HCT116 (cell line): ENCODE measurements around the gene ORC6. TPM values are rescaled to one million over a fixed set of nuclear protein-coding genes. Genes with fewer than 3 reads are reported as not detected.

Experiments used
- ATAC-seq: fragments of 200-7000 bp; cut with Tn5 transposase; 2 replicates; pipeline ENCODE4 v1.9.1; 2020; ENCODE audit warnings: mild to moderate bottlenecking, moderate library complexity
- Bru-seq: library from RNA; stranded (reverse); fragments of 400-500 nt; gene quantifications from one replicate; lab custom pipeline; 2021; lab: Mats Ljungman, UMichigan
- BruChase-seq, 2 experiments: library from RNA; stranded (reverse); fragments of 400-500 nt; gene quantifications; one replicate each; lab custom pipeline; 2021; lab: Mats Ljungman, UMichigan
- BruUV-seq: library from RNA; stranded (reverse); fragments of 400-500 nt; replicated peaks from 2 replicates; lab custom pipeline; 2021; lab: Mats Ljungman, UMichigan
- CTCF ChIA-PET: fragments of 300-600 bp; sonication (Branson Sonifier 250); formaldehyde crosslinking; loops from one replicate; lab custom pipeline; 2021; ENCODE audit warnings: antibody characterized with exemption; lab: Charles Lee
- POLR2A ChIA-PET: fragments of 300-600, 350-600 bp; sonication (Branson Sonifier 250); formaldehyde crosslinking; loops from one replicate; lab custom pipeline; 2021; ENCODE audit warnings: antibody characterized with exemption; lab: Charles Lee
- RAD21 ChIA-PET, 2 experiments: fragments of 300-600 bp; sonication (Branson Sonifier 250); formaldehyde crosslinking; loops; one replicate each; lab custom pipeline; 2023; ENCODE audit warnings: low total read pairs in 2 of 2; ENCODE audit not compliant: uncharacterized antibody in 2 of 2, unreplicated experiment in 2 of 2, low non-redundant PET in 1 of 2; lab: Charles Lee
- DNase-seq: peaks from one replicate; pipeline ENCODE4 v3.0.0-alpha.2; 2010; ENCODE audit warnings: low read depth, low spot score
- H2AFZ ChIP-seq: fragments of 200-600 bp; shearing (Covaris generic), sonication (generic); 2 replicates; pipeline ENCODE4 v1.6.1; 2017; ENCODE audit warnings: low read depth, mixed run types, mixed read lengths, antibody characterized with exemption, low read length; ENCODE audit not compliant: poor library complexity, severe bottlenecking
- H3K27ac ChIP-seq: 2 replicates; pipeline ENCODE4 v1.5.1; 2012; ENCODE audit warnings: low read depth, low read length
- H3K27me3 ChIP-seq: fragments of 200-600 bp; sonication (generic); 2 replicates; pipeline ENCODE4 v1.6.1; 2016; ENCODE audit warnings: mixed run types, low read length, mixed read lengths; ENCODE audit not compliant: insufficient read depth
- H3K36me3 ChIP-seq, 2 experiments: fragments of 200-500 bp in 1 of 2; fragments of 200-600 bp in 1 of 2; sonication (Bioruptor generic) in 1 of 2; sonication (generic) in 1 of 2; 2 replicates each; pipeline versions ENCODE4 v1.5.1 to v1.6.1; 2014 to 2016; ENCODE audit warnings: low read length in 2 of 2, inconsistent platforms in 1 of 2, mixed read lengths in 1 of 2, mixed run types in 1 of 2; ENCODE audit not compliant: insufficient read depth in 2 of 2, control insufficient read depth in 1 of 2
- H3K4me1 ChIP-seq, 2 experiments: fragments of 200-600 bp in 1 of 2; sonication (generic) in 1 of 2; 2 replicates each; pipeline versions ENCODE4 v1.5.1 to v1.6.1; 2012 to 2017; ENCODE audit warnings: low read length in 2 of 2, inconsistent platforms in 1 of 2, mild to moderate bottlenecking in 1 of 2, mixed read lengths in 1 of 2, mixed run types in 1 of 2, moderate library complexity in 1 of 2; ENCODE audit not compliant: insufficient read depth in 2 of 2, control insufficient read depth in 1 of 2
- H3K4me2 ChIP-seq: fragments of 200-600 bp; sonication (generic); 2 replicates; pipeline ENCODE4 v1.6.1; 2017; ENCODE audit warnings: mixed run types, low read length, mixed read lengths
- H3K4me3 ChIP-seq, 2 experiments: fragments of 200-600 bp in 1 of 2; sonication (generic) in 1 of 2; replicated peaks in 1 of 2; 2 replicates each; pipeline ENCODE4 v1.5.1; 2011 to 2016; ENCODE audit warnings: low read length in 2 of 2, control low read depth in 1 of 2, low read depth in 1 of 2, mild to moderate bottlenecking in 1 of 2, mixed read lengths in 1 of 2, mixed run types in 1 of 2
- H3K79me2 ChIP-seq: fragments of 200-600 bp; sonication (generic); 2 replicates; pipeline ENCODE4 v1.6.1; 2017; ENCODE audit warnings: mild to moderate bottlenecking, mixed run types, low read length, moderate library complexity, mixed read lengths; ENCODE audit not compliant: insufficient read depth
- H3K9ac ChIP-seq: fragments of 200-600 bp; sonication (generic); 2 replicates; pipeline ENCODE4 v1.6.1; 2016; ENCODE audit warnings: low read length, mixed read lengths
- H3K9me2 ChIP-seq: fragments of 200-600 bp; sonication (generic), shearing (Covaris generic); 2 replicates; pipeline ENCODE4 v1.6.1; 2017; ENCODE audit warnings: mixed run types, mild to moderate bottlenecking, moderate library complexity; ENCODE audit not compliant: insufficient read depth
- H3K9me3 ChIP-seq, 2 experiments: fragments of 200-500 bp in 1 of 2; fragments of 200-600 bp in 1 of 2; sonication (Bioruptor generic) in 1 of 2; sonication (generic) in 1 of 2; 2 replicates each; pipeline ENCODE4 v1.6.1; 2014 to 2017; ENCODE audit warnings: low read length in 2 of 2, mixed read lengths in 2 of 2, inconsistent platforms in 1 of 2, low read depth in 1 of 2, mild to moderate bottlenecking in 1 of 2, mixed run types in 1 of 2, moderate library complexity in 1 of 2; ENCODE audit not compliant: control insufficient read depth in 1 of 2, insufficient read depth in 1 of 2
- H4K20me1 ChIP-seq: fragments of 200-600 bp; sonication (generic), shearing (Covaris generic); 2 replicates; pipeline ENCODE4 v1.6.1; 2017; ENCODE audit warnings: mixed run types, mild to moderate bottlenecking, moderate library complexity; ENCODE audit not compliant: insufficient read depth
- CBX3 ChIP-seq: IDR thresholded peaks from 2 replicates; pipeline ENCODE4 v1.6.1; 2012; ENCODE audit warnings: low read depth
- EGR1 ChIP-seq: IDR thresholded peaks from 2 replicates; pipeline ENCODE4 v1.6.1; 2012; ENCODE audit warnings: low read depth
- POLR2AphosphoS5 ChIP-seq: IDR thresholded peaks from 2 replicates; pipeline ENCODE4 v1.6.1; 2011; ENCODE audit warnings: mild to moderate bottlenecking, low read depth, low read length, moderate library complexity
- RAD21 ChIP-seq: IDR thresholded peaks from 2 replicates; pipeline ENCODE4 v1.6.1; 2012; ENCODE audit warnings: low read depth, mild to moderate bottlenecking
- SIN3A ChIP-seq: IDR thresholded peaks from 2 replicates; pipeline ENCODE4 v1.6.1; 2012; ENCODE audit warnings: low read depth
- SP1 ChIP-seq: IDR thresholded peaks from 2 replicates; pipeline ENCODE4 v1.6.1; 2012; ENCODE audit warnings: low read depth
- ZFX ChIP-seq: fragments of 450-650 bp; IDR thresholded peaks from 2 replicates; pipeline ENCODE4 v1.6.1; 2017
- ZNF274 ChIP-seq: fragments of 200-500 bp; sonication (Bioruptor generic); IDR thresholded peaks from 2 replicates; pipeline ENCODE4 v1.6.1; 2014; ENCODE audit warnings: mild to moderate bottlenecking, low read depth, low read length, inconsistent platforms
- intact Hi-C: fragments of 100-400 bp; cut with micrococcal nuclease; formaldehyde crosslinking; loops from 2 replicates; pipeline ENCODE4 v1.10.0; 2022
- long read RNA-seq: library from polyadenylated mRNA; unstranded; transcript quantifications from one replicate; pipeline ENCODE4 v2.0.0, GENCODE V29; 2021; ENCODE audit not compliant: unreplicated experiment
- polyA plus RNA-seq: library from polyadenylated mRNA; unstranded; fragments of >200 nt; gene quantifications from 2 replicates; pipeline ENCODE4 v1.2.1, GENCODE V29; 2012; ENCODE audit warnings: missing spikeins
- total RNA-seq: library from RNA; stranded (reverse); gene quantifications from one replicate; pipeline ENCODE4 v1.2.1, GENCODE V29; 2021; ENCODE audit not compliant: unreplicated experiment
- TF ChIP-seq, protein P1 (sequence below): IDR thresholded peaks from 2 replicates; pipeline ENCODE4 v1.6.1; 2011; ENCODE audit warnings: mild to moderate bottlenecking, low read length, moderate library complexity; ENCODE audit not compliant: insufficient replicate concordance; ENCODE audit errors: extremely low read depth
- TF ChIP-seq, protein P2 (sequence below): IDR thresholded peaks from 2 replicates; pipeline ENCODE4 v1.6.1; 2012
- TF ChIP-seq, protein P3 (sequence below): IDR thresholded peaks from 2 replicates; pipeline ENCODE4 v1.6.1; 2012
- TF ChIP-seq, protein P4 (sequence below), 3 experiments: fragments of 200-600 bp in 1 of 3; sonication (generic) in 1 of 3; IDR thresholded peaks in 2 of 3; conservative IDR thresholded peaks in 1 of 3; 2 replicates each; pipeline ENCODE4 v1.5.1; 2012 to 2017; ENCODE audit warnings: low read depth in 2 of 3, low read length in 2 of 3, antibody characterized with exemption in 1 of 3, borderline replicate concordance in 1 of 3, control low read depth in 1 of 3, mild to moderate bottlenecking in 1 of 3, mixed read lengths in 1 of 3, mixed run types in 1 of 3, moderate library complexity in 1 of 3; ENCODE audit not compliant: insufficient read depth in 1 of 3

ORC6 gene, protein sequence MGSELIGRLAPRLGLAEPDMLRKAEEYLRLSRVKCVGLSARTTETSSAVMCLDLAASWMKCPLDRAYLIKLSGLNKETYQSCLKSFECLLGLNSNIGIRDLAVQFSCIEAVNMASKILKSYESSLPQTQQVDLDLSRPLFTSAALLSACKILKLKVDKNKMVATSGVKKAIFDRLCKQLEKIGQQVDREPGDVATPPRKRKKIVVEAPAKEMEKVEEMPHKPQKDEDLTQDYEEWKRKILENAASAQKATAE
- total RNA-seq (44.7 TPM), Bru-seq, nascent RNA (percentile 92 among the genes with signal in this experiment), BruChase-seq, experiment 1, labeled RNA remaining after a 6-hour chase (percentile 93 among the genes with signal in this experiment), BruChase-seq, experiment 2, labeled RNA remaining after a 2-hour chase (percentile 93 among the genes with signal in this experiment)
- 13.7 and 16.4 TPM in 2 replicates for polyA plus RNA-seq
- long read RNA-seq, transcript ORC6-201 (7 exons, 1,628 nt) = major isoform, 48 of 66 reads
- long read RNA-seq, partial matches to known transcripts = 3 of 66 reads
- long read RNA-seq, other reads (novel, unspliced or antisense) = 12 of 66 reads

DNA sequence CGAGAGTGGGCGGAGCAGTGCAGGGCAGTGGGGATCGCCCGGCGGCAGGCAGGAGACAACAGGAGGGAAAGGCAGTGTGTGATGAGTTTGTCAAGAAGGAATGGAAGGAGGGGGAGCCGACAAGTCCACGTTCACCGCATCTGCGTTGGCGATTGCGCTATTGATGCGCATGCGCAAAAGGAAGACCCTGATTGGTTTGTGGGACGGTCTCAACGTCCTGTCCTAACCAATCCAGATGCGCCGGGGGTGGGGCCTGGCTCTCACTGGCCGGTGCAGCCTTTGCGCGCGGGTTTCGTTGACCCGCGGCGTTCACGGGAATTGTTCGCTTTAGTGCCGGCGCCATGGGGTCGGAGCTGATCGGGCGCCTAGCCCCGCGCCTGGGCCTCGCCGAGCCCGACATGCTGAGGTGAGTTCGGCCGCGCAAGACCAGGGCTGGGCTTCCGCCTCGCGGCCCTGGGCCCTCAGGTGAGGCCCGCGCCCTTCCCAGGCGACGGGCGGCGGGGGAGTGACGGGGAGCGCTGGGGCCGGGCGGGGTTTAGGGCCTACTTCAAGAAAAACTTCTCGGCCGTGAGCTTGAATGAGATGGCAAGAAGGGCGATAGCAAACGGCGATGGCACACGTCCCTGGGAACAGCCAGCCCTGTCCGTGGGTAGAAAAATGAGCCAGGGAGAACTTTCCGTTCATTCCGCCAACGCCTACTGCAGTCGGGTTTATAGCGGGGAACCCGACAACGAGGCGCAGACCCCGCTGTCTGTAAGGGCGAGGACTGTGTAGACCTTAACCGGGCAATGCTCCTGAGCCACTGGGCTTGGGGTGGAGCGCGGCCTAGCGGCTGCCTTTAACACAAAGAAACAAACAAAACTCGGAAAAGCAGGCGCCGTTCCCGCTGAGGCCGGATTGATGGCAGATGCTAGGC is at the start of gene ORC6:
ORC6 (plus strand) TSS at position 295 of the 916 bp plus-strand sequence; CDS start at position 342, 47 bp downstream.
- Histone ChIP-seq H3K27ac (peak within 1 kb of the TSS; percentile 93), H3K9me2 (no peaks in the 10 kb centered on the region), H3K36me3 (peaks cover 17 to 24% of the 10 kb centered on the region in 2 experiments), H3K27me3 (no peaks in the 10 kb centered on the region), H2AFZ (no peak within 1 kb of the TSS), H3K4me1 (peaks cover 14 to 23% of the 10 kb centered on the region in 2 experiments; a peak in 3 of 4 replicates), H4K20me1 (peaks cover 22% of the 10 kb centered on the region; the same call in 1 of the 2 replicates), H3K4me3 (peak within 1 kb of the TSS; percentile 82 to 95), H3K4me2 (peak within 1 kb of the TSS; percentile 90), H3K79me2 (peaks cover 80% of the 10 kb centered on the region), H3K9ac (peak within 1 kb of the TSS; percentile 92), H3K9me3 (no peaks in the 10 kb centered on the region)
- peak; percentile 91 for DNase-seq
- ChIA-PET CTCF (interaction anchor here (1.6 kb wide), 1 partner anchor 16 kb away, joined by 4 read pairs; no protein-coding TSS in a partner anchor), RAD21 (no interaction called here), POLR2A (interaction anchor here (1.2 kb wide), 1 partner anchor 10 kb away, joined by 3 read pairs; no protein-coding TSS in a partner anchor)
- intact Hi-C loops = no loop called here
- peak; percentile 84 for ATAC-seq
- no TSS peak for BruUV-seq
- TF ChIP-seq CBX3 (no peak), ZNF274 (no peak), EGR1 (no peak; the same call in none of the 2 replicates), ZFX (peak; percentile 90), POLR2AphosphoS5 (peak; percentile 75), RAD21 (peak; percentile 36), SIN3A (peak; percentile 97), SP1 (peak; percentile 92)
- TF ChIP-seq, protein P1, sequence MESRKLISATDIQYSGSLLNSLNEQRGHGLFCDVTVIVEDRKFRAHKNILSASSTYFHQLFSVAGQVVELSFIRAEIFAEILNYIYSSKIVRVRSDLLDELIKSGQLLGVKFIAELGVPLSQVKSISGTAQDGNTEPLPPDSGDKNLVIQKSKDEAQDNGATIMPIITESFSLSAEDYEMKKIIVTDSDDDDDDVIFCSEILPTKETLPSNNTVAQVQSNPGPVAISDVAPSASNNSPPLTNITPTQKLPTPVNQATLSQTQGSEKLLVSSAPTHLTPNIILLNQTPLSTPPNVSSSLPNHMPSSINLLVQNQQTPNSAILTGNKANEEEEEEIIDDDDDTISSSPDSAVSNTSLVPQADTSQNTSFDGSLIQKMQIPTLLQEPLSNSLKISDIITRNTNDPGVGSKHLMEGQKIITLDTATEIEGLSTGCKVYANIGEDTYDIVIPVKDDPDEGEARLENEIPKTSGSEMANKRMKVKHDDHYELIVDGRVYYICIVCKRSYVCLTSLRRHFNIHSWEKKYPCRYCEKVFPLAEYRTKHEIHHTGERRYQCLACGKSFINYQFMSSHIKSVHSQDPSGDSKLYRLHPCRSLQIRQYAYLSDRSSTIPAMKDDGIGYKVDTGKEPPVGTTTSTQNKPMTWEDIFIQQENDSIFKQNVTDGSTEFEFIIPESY = no peak
- TF ChIP-seq, protein P2, sequence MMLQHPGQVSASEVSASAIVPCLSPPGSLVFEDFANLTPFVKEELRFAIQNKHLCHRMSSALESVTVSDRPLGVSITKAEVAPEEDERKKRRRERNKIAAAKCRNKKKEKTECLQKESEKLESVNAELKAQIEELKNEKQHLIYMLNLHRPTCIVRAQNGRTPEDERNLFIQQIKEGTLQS = no peak
- TF ChIP-seq, protein P3, sequence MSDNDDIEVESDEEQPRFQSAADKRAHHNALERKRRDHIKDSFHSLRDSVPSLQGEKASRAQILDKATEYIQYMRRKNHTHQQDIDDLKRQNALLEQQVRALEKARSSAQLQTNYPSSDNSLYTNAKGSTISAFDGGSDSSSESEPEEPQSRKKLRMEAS = peak; percentile 69
- TF ChIP-seq, protein P4, sequence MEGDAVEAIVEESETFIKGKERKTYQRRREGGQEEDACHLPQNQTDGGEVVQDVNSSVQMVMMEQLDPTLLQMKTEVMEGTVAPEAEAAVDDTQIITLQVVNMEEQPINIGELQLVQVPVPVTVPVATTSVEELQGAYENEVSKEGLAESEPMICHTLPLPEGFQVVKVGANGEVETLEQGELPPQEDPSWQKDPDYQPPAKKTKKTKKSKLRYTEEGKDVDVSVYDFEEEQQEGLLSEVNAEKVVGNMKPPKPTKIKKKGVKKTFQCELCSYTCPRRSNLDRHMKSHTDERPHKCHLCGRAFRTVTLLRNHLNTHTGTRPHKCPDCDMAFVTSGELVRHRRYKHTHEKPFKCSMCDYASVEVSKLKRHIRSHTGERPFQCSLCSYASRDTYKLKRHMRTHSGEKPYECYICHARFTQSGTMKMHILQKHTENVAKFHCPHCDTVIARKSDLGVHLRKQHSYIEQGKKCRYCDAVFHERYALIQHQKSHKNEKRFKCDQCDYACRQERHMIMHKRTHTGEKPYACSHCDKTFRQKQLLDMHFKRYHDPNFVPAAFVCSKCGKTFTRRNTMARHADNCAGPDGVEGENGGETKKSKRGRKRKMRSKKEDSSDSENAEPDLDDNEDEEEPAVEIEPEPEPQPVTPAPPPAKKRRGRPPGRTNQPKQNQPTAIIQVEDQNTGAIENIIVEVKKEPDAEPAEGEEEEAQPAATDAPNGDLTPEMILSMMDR (IDR thresholded peaks at IDR 0.05 in 2 of 3, conservative IDR thresholded peaks at IDR 0.05 in 1 of 3; ENCODE audit: borderline replicate concordance in 1 of 3, insufficient read depth in 1 of 3, low read depth in 2 of 3, low read length in 2 of 3) = peak; percentile 32 to 47 (median 41); a peak in 5 of 6 replicates
